ENCODE measurements around the gene PDE8B.

DNA sequence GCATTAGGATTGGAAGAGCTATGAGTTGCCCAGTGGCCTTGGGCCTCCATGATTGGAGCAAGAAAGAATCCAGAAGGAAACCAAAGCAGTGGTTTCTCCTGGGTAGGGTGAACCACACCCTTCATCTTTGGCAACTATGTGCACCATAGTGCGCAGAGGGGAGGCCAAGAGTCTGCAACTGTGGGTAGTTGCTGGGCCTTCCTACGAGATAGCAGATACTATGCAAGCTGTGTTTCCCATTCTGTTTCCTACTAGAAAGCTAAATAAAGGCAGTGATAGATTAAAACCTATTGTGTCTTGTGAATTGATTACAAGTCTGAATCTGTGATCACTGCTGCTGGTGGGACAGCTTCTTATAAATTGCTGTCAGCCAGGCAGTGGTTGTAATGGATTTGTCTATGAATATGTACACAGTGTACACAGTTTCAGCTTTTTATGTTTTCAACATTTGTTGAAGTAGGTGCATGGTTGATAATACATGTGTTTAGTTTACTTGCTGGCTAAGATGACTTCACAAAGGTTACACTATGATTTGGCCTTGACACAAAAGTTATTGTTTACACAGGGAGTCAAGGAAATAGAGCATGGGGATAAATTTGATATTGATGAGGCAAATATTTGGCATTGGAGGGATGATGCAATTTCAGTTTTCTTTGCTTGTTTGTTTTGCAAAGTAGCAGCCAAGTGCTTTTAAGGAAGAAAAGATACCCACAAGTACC lies 23.7 kb upstream of the PDE8B start:
- no peak for TF ChIP-seq SUZ12 (IDR thresholded peaks at IDR 0.05; ENCODE audit: extremely low read depth, insufficient read depth, insufficient read length)
- no peak for TF ChIP-seq ZNF274 (IDR thresholded peaks at IDR 0.05; ENCODE audit: low read depth, low read length)
- TF ChIP-seq YY1 (IDR thresholded peaks at IDR 0.05; ENCODE audit: insufficient read depth, insufficient read length) = no peak

Measured in NT2/D1 (cell line).